Lung (tissue), 12 donors: Measurements from ENCODE around the gene RCSD1. TPM values are rescaled to one million over a fixed set of nuclear protein-coding genes. Genes with fewer than 3 reads are reported as not detected.

Experiments used
- ATAC-seq: fragments of 200-7000 bp; cut with Tn5 transposase; one replicate; pipeline ENCODE4 v1.9.1; 2020; ENCODE audit warnings: moderate number of reproducible peaks; ENCODE audit not compliant: insufficient read depth, low FRiP score
- DNase-seq, 3 donors: peaks; one replicate each; pipeline ENCODE4 v3.0.0-alpha.2; 2013 to 2017
- H3K27ac ChIP-seq, 2 donors: one replicate each; pipeline ENCODE4 v1.5.1; 2013; ENCODE audit warnings: mild to moderate bottlenecking in 2 of 2, moderate library complexity in 2 of 2, control low read depth in 1 of 2, inconsistent platforms in 1 of 2, low read depth in 1 of 2, low read length in 1 of 2
- H3K27me3 ChIP-seq, 3 donors: one replicate each; pipeline ENCODE4 v1.5.1; 2013; ENCODE audit warnings: low read length in 2 of 3; ENCODE audit not compliant: control insufficient read depth in 3 of 3, insufficient read depth in 3 of 3
- H3K36me3 ChIP-seq, 4 donors: one replicate each; pipeline ENCODE4 v1.5.1; 2013; ENCODE audit warnings: low read length in 4 of 4, mild to moderate bottlenecking in 1 of 4, moderate library complexity in 1 of 4; ENCODE audit not compliant: control insufficient read depth in 4 of 4, insufficient read depth in 4 of 4
- H3K4me1 ChIP-seq, 5 donors: one replicate each; pipeline ENCODE4 v1.5.1; 2013; ENCODE audit warnings: low read length in 5 of 5, mild to moderate bottlenecking in 2 of 5, moderate library complexity in 1 of 5; ENCODE audit not compliant: control insufficient read depth in 5 of 5, insufficient read depth in 5 of 5
- H3K4me3 ChIP-seq: one replicate; pipeline ENCODE4 v1.5.1; 2013; ENCODE audit warnings: mild to moderate bottlenecking, control low read depth, moderate library complexity
- H3K9ac ChIP-seq, 2 donors: one replicate each; pipeline ENCODE4 v1.5.1; 2013; ENCODE audit warnings: low read length in 2 of 2, control low read depth in 1 of 2; ENCODE audit not compliant: insufficient read depth in 1 of 2
- H3K9me3 ChIP-seq, 4 donors: one replicate each; pipeline ENCODE4 v1.5.1; 2013; ENCODE audit warnings: low read length in 3 of 4, mild to moderate bottlenecking in 1 of 4, moderate library complexity in 1 of 4; ENCODE audit not compliant: control insufficient read depth in 4 of 4, insufficient read depth in 3 of 4
- WGBS, 2 donors: extraction: QIAGEN DNeasy Blood & Tissue Kit; methylation state at CpG; one replicate each; pipeline ENCODE4 v1.1.7; 2013; 5-methylcytosine and 5-hydroxymethylcytosine counted together
- polyA plus RNA-seq, 2 donors: library from polyadenylated mRNA; stranded (reverse); fragments of 200-250 nt; gene quantifications; one replicate each; pipeline ENCODE4 v1.2.1, GENCODE V29; 2013
- total RNA-seq, 2 donors: library from RNA; depleted of rRNA in 1 of 2; stranded (reverse); fragments of >200 nt in 1 of 2; gene quantifications; one replicate each; pipeline ENCODE4 v1.2.1, GENCODE V29; 2014 to 2021
- TF ChIP-seq, protein P1 (sequence below): IDR thresholded peaks from 2 replicates; pipeline ENCODE4 v1.5.1; 2012; ENCODE audit warnings: mild to moderate bottlenecking; ENCODE audit errors: control extremely low read depth, extremely low read depth
- donor health status: control.
- donor health status: control.
- donor health status: Bipolar disorder and iron deficiency.
- donor health status: healthy.
- donor health status: DM: yes; HTN: yes; CAD: no.

The RCSD1 gene
- total and polyA plus RNA-seq, 4 donors, result 7.6 to 29.4 (median 23.8) TPM

GRCh38 chr1:167663002-167663772 lies 33.2 kb downstream of the RCSD1 start:
- DNase-seq (no peak), ATAC-seq (no peak)
- Histone ChIP-seq H3K27ac (peak overlapping the region; percentile 35 to 67), H3K36me3 (peaks cover 0 to 2% (median 0%) of the 10 kb centered on the region in 4 donors), H3K9ac (no peak overlapping the region), H3K4me1 (peaks cover 0 to 55% (median 22%) of the 10 kb centered on the region in 5 donors), H3K9me3 (no peaks in the 10 kb centered on the region), H3K4me3 (no peak overlapping the region), H3K27me3 (no peaks in the 10 kb centered on the region)
- TF ChIP-seq, protein P1, sequence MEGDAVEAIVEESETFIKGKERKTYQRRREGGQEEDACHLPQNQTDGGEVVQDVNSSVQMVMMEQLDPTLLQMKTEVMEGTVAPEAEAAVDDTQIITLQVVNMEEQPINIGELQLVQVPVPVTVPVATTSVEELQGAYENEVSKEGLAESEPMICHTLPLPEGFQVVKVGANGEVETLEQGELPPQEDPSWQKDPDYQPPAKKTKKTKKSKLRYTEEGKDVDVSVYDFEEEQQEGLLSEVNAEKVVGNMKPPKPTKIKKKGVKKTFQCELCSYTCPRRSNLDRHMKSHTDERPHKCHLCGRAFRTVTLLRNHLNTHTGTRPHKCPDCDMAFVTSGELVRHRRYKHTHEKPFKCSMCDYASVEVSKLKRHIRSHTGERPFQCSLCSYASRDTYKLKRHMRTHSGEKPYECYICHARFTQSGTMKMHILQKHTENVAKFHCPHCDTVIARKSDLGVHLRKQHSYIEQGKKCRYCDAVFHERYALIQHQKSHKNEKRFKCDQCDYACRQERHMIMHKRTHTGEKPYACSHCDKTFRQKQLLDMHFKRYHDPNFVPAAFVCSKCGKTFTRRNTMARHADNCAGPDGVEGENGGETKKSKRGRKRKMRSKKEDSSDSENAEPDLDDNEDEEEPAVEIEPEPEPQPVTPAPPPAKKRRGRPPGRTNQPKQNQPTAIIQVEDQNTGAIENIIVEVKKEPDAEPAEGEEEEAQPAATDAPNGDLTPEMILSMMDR, result no peak
- 67 to 86% methylated on average over 8 of the region's 8 CpGs for WGBS, 2 donors

GRCh38 chr1:167665469-167665868 lies 35.4 kb downstream of the RCSD1 start:
- no peaks in the 10 kb centered on the region for H3K27me3 ChIP-seq
- no peak overlapping the region for H3K4me3 ChIP-seq
- H3K27ac ChIP-seq, result peak overlapping the region in 1 of 2 donors; percentile 7
- TF ChIP-seq, protein P1, result no peak
- 98 to 99% methylated on average over 4 of the region's 4 CpGs for WGBS, 2 donors
- no peak for DNase-seq
- no peaks in the 10 kb centered on the region for H3K9me3 ChIP-seq
- H3K9ac ChIP-seq, result no peak overlapping the region
- no peak for ATAC-seq
- H3K4me1 ChIP-seq, result peaks cover 0 to 51% (median 14%) of the 10 kb centered on the region in 5 donors
- peaks cover 0 to 2% (median 0%) of the 10 kb centered on the region in 4 donors for H3K36me3 ChIP-seq

- no peak for DNase-seq
- Histone ChIP-seq H3K9ac (no peak overlapping the region), H3K27ac (peak overlapping the region in 1 of 2 donors; percentile 17), H3K4me3 (no peak overlapping the region), H3K9me3 (no peaks in the 10 kb centered on the region), H3K36me3 (peaks cover 0 to under 1% (median 0%) of the 10 kb centered on the region in 4 donors), H3K27me3 (no peaks in the 10 kb centered on the region), H3K4me1 (peaks cover 0 to 44% (median 14%) of the 10 kb centered on the region in 5 donors)
- TF ChIP-seq, protein P1, result no peak
- WGBS, 2 donors, result 69 to 81% methylated on average over 4 of the region's 4 CpGs
- no peak for ATAC-seq
Observed at GRCh38 chr1:167666416-167666815, 36.4 kb downstream of the RCSD1 start.
